Measurements from ENCODE around the gene RBBP8NL.

The RBBP8NL gene

DNA sequence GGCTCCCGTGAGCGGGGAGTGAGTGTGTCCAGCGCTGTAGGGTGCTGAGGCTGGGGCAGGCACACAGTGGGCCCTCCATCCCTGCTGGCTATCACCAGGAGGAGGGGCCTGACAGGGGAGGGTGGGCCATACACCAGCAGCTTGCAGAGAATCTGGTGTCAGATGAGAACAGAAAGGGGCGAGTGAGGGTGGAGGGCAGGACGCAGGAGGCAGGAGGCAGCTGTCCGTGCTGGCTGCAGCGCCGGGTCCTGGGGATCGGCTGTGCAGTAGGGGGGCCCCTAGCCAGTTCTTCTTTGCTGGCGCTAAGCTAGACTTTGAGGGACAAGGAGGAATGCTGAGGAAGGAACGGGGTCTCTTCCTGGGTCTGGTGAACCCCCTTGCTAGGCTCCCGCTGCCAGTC lies 18.7 kb downstream of the RBBP8NL start:
- DNase-seq (ENCODE audit: low read depth in 1 of 2, low spot score in 1 of 2) = no peak

DNA sequence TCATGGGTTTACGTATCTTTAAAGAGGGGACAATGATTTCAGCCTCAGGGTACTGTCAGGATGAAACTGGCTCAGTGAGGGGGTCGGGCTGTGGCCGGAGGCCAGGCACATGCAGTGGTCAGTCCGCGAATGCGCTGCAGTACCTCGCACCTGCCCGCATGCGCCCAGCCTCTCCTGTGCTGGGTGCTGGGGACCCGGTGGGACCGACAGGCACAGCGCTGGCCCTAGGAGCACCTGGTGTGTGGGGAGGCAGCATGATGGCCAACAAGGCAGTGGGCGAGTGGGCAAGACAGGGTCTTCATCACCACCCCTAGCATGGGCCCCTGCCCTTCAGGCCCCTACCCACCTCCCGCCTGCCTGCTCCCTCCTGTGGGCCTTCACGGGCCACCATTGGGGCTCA lies 19.3 kb downstream of the RBBP8NL start:
- no peak for DNase-seq (ENCODE audit: low read depth in 1 of 2, low spot score in 1 of 2)

DNA sequence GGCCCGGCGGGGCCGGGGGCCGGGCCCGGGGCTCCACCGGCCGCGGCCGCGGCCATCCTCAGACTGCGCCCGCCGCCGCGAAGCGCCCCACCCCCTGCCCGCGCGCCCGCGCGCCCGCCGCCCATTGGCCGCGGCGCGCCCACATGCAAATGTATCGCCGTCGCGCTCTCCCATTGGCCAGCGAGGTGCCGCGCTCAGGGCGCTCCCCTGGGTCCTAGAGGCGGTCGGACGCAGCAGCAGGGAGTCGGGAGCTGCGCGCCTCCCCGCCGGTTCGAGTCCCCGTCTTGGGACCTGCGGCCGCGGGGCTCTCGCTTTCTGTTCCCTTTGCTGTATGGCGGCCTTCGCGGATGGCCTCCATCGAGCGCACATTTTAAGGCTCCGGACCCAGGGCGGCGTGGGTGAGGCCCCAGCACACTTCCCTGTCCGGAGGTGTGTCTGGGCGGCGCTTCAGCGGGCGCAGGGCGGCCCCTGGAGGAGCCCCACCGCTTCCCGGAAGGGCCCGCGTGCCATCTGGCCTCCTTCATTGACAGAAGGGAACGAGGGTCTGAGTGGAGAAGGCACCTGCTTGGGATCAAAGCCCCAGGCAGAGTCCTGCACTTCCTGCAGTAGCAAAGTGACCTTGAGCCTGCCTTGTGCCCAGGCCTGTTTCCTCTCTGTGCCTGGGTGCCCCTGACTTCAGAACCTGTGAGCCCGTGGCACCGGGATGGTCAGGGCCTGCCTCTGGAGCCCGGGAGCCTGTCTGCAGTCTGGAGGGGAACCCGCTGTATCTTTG lies 19.9 kb downstream of the RBBP8NL start, which contains the start of gene CABLES2:
Gene CABLES2 (minus strand): TSS at position 65 of the 772 bp plus-strand sequence. CDS start 9 bp downstream, at position 56.
- peak; percentile 75 to 85 for DNase-seq (ENCODE audit: low read depth in 1 of 2, low spot score in 1 of 2)

DNA sequence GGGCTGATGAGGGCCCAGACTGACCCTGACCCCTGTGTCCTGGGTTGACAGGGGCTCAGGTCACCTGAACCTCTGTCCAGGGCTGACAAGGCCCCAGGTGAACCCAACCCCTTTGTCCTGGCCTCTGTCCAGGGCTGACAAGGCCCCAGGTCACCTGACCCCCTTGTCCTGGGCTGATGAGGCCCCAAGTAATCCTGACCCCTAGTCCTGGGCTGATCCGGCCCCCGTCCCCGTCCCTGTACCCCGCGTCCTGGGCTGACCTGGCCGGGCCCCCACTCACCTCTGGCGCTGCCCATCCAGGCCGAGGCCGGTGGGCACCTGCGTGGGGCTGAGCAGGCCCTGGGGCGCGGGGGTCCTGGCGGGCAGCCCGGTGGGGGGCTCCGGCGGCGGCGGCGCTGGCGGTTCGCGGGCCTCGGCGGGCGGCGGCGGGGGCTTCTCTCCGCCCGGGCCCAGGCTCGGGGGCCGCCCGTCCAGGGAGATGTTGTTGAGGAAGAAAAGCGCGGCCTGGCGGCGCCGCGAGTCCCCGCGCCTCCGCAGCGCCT lies 20.6 kb downstream of the RBBP8NL start:
- DNase-seq (ENCODE audit: low read depth in 1 of 2, low spot score in 1 of 2) = no peak

DNA sequence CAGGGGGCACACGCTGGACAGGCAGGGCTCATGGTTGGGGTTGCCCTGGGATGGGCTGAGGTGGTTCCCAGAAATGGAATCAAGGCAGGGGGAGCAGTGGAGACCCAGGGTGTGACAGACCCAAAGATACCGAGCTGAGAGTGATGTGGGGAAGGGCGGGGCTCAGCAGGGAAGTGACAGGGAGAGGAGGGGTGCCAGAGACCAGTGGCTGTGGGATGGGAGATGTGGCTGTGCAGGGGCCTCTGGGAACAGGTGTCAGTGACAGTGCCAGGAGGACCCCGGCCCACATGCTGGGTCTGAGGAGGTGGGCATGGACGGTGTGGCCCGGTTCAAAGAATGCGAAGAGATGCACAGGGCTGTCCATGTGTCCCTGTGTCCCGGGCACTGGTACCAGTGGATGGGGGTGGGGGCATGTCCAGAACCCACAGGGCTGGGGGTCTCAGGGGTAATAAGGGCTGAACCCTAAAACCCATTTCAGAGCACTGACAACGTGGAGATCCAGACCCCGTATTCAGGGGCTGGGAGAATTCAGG lies 21.3 kb downstream of the RBBP8NL start:
- no peak for DNase-seq (ENCODE audit: low read depth in 1 of 2, low spot score in 1 of 2)

DNA sequence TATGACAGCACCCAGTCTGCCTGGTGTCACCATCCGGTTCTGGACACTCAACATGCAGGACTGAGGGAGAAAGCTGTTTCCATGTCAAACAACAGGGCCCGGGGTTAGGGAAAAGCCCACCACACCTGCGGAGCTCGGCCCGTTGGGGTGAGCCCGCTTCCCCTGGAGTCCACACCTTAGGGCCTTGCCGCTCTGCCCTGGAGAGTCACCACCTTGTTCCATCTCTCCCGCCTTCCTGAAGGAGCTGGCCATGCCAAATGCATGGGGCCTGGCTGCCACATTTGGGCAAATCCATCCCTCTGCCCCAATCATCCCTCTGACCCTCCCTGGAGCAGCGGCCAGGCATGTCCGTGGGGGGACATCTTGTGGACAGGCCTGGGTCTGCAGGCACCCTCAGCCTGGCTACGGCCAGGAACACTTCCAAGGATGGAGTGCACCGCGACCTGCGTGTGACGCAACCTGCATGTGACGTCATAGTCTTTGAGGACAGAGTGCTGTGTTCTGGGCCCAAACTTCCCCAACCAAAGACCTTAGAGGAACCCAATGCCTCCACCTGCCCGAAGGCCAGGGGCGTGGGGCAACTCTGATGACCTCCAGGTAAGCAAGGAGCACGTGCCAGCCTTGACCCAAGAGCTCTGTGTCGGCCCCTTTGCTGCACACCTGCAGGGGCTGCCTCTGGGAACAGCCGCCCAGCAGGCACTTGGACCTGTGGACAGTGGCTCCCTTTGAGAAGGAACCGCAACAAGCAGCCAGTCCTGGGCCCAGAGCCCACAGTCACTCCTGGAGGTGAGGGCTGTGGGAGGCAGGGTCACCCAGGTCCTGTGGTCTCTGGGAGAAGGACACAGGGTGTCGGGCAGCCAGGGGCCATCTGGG lies 22.0 kb downstream of the RBBP8NL start:
- no peak for DNase-seq (ENCODE audit: low read depth in 1 of 2, low spot score in 1 of 2)

DNA sequence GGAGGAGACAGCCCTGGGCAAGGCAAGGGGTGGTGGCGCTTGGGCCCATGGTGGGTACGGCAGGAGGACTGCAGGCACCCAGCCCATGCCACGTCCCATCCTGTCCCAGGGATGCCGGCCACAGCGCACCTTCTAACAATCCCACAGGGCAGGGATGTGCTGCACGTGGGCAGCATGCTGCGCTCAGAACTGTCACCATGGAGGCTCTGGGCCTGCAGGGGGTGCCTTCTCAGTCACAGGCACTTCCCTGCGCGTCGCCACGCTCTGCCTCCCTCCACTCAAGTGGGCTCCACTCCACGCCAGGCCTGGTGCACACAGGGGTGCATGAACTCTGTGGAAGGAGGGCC lies 22.6 kb downstream of the RBBP8NL start:
- no peak for DNase-seq (ENCODE audit: low read depth in 1 of 2, low spot score in 1 of 2)

DNA sequence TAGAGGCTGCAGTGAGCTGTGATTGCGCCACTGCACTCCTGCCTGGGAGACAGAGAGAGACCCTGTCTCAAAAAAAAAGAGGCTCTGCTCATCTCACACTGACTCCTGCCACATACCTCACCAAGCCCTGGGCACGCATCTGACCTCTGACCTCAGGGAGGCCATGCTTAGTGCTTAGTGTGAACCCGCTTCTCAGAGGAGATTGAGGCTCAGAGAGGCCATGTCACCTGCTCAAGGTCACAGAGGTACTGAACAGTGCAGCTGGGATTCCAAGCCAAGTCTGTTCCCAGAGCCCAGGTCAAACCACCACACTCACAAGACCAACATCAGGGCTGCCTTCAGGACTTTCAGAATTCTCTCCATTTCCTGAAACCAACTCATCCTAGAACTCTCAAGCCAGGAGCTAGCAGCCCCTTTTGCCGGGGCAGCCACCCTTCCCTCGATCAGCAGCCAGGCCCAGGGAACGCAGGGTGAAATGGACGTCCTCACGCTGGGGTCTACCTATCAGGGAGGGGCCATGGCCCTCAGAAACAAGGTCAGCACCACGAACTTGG lies 23.1 kb downstream of the RBBP8NL start:
- no peak for DNase-seq (ENCODE audit: low read depth in 1 of 2, low spot score in 1 of 2)

DNA sequence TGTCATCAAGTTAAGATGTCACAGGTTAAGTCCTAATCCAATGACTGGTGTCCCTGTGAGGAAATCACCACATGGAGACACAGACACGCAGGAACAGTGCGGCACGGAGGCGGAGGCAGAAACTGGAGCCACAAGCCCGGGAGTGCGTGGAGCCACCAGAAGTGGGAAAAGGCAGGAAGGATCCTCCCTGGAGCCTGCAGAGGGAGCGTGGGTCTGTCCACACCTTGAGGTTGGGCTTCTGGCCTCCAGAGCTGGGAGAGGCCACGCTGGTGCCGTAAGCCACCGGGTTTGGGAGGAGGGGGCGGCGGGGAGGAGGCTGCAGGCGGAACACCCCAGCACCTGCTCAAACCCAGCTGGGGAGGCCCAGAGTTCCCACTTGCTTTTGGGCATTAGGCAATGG lies 24.0 kb downstream of the RBBP8NL start:
- DNase-seq (ENCODE audit: low read depth in 1 of 2, low spot score in 1 of 2) = no peak

DNA sequence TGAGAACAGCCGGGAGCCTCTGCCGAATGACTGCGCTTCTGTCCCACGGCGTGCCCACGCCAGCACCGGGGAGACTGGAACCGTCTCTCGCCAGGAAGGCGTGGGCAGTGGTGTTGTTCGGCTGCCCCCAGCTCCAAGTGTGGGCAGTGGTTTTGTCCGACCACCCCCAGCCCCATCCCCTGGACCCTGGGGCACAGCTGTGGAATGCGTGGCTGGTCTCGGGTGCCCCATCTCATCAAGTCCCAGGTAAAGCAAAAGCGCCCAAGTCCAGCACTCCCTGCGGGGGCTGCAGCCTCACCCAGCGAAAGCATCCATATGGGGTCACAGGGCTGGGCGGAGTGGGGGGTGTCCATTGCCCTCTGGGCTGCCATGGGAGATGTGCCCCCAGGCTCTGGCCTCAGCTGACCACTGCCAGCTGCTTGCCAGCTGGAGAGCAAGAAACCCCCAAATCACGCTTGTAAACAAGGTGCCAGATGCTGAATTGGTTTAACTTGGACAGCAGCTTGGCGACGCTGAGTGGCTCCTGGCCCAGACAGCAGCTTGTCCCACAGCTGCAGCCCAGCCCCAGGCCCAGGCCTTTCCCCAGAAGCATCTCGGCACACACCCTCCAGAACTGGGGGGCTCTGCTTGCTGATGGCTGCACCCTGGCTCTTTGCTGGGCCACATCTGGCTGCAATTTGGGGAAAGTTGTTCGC lies 24.7 kb downstream of the RBBP8NL start:
- no peak for DNase-seq (ENCODE audit: low read depth in 1 of 2, low spot score in 1 of 2)

DNA sequence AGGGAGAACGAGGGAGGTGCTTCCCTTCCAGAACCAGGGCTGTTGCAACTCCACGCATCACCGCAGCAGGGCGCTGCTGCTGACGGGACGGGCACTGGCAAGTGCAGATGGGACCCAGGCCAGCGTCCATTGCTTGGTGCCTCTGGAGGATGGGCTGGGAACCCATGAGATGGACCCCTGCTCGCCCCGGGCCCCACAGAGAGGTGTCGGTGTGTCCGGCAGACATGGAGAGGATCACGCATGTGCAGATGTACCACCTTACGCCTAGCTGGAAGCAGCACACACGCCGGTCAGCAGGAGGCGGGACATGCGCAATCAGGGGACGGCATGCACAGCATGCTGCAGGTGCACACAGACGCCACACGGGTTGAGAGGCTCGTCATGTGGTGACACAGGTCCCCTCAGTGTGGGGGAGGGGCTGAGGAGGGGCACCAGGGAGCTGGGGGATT lies 26.0 kb downstream of the RBBP8NL start:
- no peak for DNase-seq (ENCODE audit: low read depth in 1 of 2, low spot score in 1 of 2)

DNA sequence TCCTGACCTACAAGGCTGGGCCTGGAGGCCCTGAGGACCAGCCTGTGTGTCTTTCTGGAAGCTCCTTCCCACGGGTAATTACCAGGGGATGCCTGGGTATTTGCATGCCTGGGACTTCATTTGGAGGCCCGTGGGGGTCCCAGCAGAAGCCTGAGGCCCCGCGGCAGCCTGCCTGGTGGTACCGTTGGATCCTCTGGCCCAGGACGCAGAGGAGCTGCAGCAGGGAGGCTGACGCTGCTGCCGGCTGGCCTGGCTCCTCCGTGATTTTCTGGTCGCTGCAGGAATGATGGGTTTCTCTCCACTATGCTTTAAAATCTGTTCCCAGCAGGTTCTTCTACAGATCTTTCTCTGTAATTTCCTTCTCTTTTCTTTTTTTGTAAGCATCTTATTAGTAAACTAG lies 26.8 kb downstream of the RBBP8NL start:
- no peak for DNase-seq (ENCODE audit: low read depth in 1 of 2, low spot score in 1 of 2)

DNA sequence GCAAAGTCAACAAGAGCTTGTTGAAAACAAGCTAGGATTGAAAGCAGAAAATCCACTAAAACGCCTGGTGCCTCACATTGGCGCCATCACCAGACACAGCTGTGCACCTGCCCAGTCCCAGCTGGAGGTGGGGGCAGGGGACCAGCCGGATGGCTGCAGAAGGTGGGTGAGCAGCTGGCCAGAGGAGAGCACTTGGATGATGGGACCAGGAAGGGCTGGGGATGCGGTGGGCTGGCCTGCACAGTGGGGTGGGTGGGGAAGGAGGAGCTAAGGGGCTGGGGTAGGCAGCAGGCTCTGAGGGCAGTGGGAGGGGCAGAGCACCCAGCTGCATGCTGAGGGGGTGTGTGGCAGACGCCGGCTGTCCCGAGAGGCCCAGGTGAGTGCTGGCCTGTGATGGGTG lies 27.3 kb downstream of the RBBP8NL start:
- no peak for DNase-seq (ENCODE audit: low read depth in 1 of 2, low spot score in 1 of 2)

DNA sequence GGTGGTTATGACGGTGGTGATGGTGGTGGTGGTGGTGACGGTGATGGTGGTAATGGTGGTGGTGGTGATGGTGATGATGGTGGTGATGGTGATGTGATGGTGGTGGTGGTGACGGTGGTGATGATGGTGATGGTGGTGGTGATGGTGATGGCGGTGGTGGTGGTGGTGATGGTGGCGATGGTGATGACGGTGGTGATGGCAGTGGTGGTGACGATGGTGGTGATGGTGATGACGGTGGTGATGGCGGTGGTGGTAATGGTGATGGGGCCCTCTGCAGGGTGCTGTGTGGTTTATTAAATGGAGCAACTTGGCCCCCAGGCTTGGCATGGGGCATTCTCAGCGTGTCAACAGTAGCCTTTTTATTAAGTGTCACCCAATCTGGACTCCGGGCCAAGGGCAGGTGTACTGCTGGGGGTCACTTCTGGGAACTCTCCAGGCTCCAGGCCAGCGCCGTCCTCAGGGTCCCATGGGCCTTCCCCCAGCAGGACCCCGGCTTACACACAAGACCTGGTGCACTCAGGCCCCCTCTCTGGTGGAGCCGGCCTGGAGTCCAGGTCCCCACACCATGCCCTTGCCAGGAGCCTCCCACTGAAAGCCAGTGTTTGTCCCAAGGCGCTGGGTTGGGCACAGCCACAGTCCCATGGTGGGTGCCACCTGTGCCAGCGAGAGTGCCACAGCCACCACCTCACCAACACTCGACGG lies 29.1 kb downstream of the RBBP8NL start:
- DNase-seq (ENCODE audit: low read depth in 1 of 2, low spot score in 1 of 2) = no peak

DNA sequence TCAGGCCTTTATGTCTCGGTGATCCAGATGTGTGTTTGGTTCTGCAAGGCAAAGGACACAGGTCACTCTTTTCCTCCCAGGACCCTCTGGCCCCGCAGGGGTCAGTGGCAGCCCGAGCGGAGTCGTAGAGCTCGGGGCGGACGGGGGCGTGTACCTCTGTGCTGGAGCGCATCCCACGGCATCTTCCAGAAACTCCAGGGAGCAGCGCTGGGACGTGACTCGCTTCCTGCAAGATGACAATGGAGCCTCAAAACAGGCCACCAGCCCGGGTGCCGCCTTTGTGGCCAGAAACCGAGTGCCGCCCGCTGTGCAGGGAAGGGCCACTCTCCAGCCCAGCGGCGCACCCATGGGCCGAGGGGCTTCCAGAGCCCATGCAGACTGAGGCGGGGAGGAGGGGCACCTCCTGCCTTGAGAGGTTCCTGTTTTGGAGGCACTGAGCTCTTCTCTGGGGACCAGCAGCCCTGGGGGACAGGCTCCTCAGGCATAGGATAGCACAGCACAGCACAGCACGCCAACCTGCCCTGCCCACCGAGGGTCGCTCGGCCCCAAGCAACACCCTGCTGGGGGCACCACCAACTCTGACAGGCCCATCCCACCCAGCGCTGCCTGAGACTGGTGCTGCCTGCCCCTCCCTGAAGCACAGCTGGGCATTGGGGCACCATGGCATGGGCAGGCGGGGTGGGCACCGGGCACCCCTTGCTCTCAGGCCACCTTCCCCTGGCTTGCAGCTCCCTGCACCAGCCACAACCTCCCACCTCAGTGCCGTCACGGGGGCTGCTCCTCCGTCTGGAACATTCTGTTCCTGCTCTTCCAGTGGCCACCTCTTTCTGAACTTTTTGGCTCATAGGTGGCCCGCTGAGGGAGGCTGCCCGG lies 30.7 kb downstream of the RBBP8NL start:
- no peak for DNase-seq (ENCODE audit: low read depth in 1 of 2, low spot score in 1 of 2)

DNA sequence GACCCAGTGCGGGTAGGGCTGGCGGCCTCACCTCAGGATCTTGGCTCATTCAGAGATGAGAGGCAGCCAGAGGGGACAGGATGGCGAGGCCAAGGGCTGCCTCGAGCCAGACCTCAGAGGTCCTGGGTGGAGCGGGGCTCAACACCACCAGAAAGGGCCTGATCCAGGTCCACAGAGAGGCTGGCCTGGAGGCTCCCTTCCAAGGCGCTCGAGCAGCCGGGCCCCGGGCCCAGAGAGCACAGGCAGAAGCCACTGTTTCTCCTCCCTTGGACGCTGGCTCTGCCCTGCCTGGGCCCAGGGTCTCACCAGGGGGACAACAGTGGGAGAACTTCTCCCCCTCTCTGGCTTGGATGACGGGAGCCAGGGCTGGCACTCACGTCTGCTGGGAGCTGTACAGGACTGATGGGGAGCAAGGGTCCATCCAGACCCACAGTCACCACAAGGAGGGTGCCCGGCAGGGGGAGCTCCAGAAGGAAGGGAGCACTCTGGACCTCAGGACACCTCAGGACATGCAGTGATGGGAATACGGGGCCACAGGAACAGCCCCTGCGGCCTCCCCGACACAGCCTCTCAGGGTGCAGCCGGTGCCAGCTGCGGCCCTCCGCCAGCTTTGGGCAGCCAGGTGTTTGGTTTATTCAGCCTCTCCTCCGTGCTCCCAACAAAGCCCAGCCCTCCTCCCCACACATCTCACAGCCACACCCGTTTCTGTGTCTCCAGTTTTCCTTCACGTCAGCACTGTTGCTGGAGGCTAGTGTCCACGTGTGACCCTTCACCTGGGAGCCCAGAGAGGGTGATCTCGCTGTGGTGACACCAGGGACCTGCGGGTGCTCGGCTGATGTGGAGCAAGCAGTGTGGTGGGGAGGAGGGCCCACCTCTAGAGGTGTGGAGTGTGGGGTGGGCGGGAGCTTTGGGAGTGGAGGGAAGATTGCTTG lies 31.8 kb downstream of the RBBP8NL start:
- DNase-seq (ENCODE audit: low read depth in 1 of 2, low spot score in 1 of 2) = no peak

DNA sequence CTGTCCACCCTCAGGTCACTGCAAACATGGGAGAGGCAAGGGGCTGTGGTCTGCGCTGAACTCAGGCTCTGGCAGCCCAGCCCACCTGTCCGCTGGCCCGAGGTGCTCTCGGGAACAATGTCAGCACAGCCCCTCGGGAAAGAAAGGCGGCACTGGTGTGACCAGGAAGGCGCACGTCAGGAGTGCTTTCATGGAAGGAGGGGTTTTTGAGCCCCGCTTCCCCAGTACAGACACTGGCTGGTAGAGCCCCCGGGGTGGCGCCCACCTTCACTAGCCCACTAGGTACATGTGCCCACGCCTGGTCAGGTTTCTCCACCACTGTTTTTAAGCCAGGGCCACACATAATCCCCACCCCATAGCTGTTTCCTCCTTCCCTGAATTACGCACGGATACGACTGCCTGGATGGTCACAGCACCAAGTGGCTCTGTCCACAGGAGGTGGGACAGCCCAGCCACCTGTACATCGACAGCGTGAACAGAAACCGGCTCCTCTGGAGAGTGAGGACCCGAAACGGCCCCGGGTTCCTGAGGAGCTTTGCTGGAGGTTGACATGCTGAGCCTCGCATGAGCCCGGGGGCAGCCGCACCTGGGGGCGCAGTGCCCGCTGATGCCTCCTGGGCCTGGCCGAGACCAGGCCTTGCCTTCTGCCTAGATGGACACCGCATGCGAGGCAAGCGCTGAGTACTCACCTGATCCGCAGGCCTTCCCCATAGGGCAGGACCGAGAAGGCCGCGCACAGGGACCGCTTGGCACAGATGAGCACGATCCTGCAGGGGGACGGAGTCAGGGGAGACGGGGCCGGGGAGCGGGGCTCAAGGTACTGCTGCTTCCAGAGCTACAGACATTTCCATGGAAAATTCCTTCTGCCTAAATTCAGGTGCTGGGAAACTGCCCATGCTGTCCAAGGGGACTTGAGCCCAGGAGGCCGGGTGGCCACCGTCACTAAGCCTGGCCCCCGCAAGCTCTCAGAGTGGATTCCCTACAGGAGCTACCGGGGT lies 32.8 kb downstream of the RBBP8NL start:
- DNase-seq (ENCODE audit: low read depth in 1 of 2, low spot score in 1 of 2) = no peak

Measured in activated CD4-positive, alpha-beta T cell treated with anti-CD3 and anti-CD28 coated beads, Interleukin-2, amount 50 U/mL, for 24 hours (primary cell).